ENCODE measurements around the gene TNIK.
"Not testable (repeated sequence)": the region's sequence is repeated elsewhere in the genome, so short reads cannot be mapped to it uniquely, and the experiment has no call there.

Gene TNIK

DNA sequence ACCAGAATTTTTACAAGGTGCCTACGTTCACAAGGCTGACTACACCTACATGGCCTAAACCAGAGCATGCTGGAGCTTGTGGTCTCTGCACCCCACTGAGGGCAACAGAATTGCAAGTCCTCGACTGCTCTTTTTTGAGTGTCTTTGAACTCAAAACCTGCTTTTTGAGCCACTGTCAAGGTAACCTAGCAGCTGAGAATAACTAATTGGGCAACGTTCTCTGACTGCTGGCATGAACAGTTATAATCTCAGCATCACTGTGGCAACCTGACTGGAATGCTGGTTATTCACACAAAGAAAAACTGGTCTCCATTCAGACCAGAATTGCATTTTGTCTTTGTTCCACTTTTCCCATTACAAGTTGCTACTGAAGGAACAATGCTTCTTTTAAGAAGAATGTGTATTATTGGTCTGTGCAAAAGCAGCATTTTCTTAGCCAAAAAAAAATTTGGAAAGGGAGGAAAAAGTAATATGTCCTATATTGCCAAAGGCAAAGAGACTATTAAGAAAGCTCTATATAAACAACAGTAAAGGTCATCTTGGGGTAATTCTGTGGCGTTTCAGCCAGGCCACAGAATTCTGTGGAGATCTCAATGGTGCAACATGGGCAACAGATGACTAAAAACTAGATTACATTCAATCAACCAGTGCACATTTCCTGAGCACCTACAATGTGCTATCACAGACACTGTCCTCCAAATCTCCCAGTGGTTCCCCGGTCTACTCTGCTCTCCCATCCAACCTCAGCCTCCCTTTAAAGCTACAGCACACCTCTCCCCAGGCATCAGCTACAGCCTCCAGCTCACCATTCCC lies 76.8 kb downstream of the TNIK start:
- Histone ChIP-seq H3K27ac (ENCODE audit: low read depth, low read length, poor library complexity, severe bottlenecking) (no peak overlapping the region), H4K20me1 (ENCODE audit: insufficient read depth, low read length) (no peaks in the 10 kb centered on the region), H3K4me1 (ENCODE audit: insufficient read depth, low read length, severe bottlenecking) (no peaks in the 10 kb centered on the region), H2AFZ (ENCODE audit: low read length) (no peak overlapping the region), H3K4me3 (ENCODE audit: low read depth, low read length, poor library complexity, severe bottlenecking) (no peak overlapping the region), H3K9ac (ENCODE audit: low read length) (no peak overlapping the region), H3K27me3 (ENCODE audit: insufficient read depth, low read length) (no peaks in the 10 kb centered on the region), H3K79me2 (ENCODE audit: insufficient read depth, low read length) (no peaks in the 10 kb centered on the region), H3K9me2 (ENCODE audit: low read depth, low read length) (no peaks in the 10 kb centered on the region), H3F3A (ENCODE audit: insufficient read depth, low read length) (no peaks in the 10 kb centered on the region), H3K9me3 (ENCODE audit: low read length) (no peaks in the 10 kb centered on the region), H3K36me3 (ENCODE audit: insufficient read depth, low read length) (no peaks in the 10 kb centered on the region), H3K4me2 (ENCODE audit: low read length) (no peak overlapping the region)
- TF ChIP-seq, protein P1, sequence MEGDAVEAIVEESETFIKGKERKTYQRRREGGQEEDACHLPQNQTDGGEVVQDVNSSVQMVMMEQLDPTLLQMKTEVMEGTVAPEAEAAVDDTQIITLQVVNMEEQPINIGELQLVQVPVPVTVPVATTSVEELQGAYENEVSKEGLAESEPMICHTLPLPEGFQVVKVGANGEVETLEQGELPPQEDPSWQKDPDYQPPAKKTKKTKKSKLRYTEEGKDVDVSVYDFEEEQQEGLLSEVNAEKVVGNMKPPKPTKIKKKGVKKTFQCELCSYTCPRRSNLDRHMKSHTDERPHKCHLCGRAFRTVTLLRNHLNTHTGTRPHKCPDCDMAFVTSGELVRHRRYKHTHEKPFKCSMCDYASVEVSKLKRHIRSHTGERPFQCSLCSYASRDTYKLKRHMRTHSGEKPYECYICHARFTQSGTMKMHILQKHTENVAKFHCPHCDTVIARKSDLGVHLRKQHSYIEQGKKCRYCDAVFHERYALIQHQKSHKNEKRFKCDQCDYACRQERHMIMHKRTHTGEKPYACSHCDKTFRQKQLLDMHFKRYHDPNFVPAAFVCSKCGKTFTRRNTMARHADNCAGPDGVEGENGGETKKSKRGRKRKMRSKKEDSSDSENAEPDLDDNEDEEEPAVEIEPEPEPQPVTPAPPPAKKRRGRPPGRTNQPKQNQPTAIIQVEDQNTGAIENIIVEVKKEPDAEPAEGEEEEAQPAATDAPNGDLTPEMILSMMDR (IDR thresholded peaks at IDR 0.05; ENCODE audit: low read length): no peak
- no peak for TF ChIP-seq EZH2 (IDR thresholded peaks at IDR 0.05; ENCODE audit: borderline replicate concordance, low read length)

DNA sequence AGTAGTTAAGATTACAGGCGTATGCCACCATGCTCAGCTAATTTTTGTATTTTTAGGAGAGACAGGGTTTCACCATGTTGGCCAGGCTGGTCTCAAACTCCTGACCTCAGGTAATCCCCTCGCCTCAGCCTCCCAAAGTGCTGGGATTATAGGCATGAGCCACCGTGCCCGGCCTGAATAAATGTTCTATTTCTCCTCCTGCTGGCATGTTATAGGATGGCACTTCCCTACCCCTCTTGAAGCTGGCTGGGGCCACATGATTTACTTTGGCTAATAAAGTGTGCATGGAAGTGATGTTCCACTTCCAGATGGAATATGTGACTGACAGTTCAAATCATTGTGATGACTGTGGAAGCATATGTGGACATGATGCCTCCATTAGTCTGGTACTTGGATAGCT lies 77.9 kb downstream of the TNIK start:
- not testable (repeated sequence) for H2AFZ ChIP-seq (ENCODE audit: low read length); H3F3A ChIP-seq (ENCODE audit: insufficient read depth, low read length); H3K79me2 ChIP-seq (ENCODE audit: insufficient read depth, low read length); H3K27ac ChIP-seq (ENCODE audit: low read depth, low read length, poor library complexity, severe bottlenecking); H3K9me3 ChIP-seq (ENCODE audit: low read length); H3K27me3 ChIP-seq (ENCODE audit: insufficient read depth, low read length); H3K9me2 ChIP-seq (ENCODE audit: low read depth, low read length); H3K36me3 ChIP-seq (ENCODE audit: insufficient read depth, low read length); H3K9ac ChIP-seq (ENCODE audit: low read length); H4K20me1 ChIP-seq (ENCODE audit: insufficient read depth, low read length); H3K4me3 ChIP-seq (ENCODE audit: low read depth, low read length, poor library complexity, severe bottlenecking); H3K4me1 ChIP-seq (ENCODE audit: insufficient read depth, low read length, severe bottlenecking); H3K4me2 ChIP-seq (ENCODE audit: low read length)

DNA sequence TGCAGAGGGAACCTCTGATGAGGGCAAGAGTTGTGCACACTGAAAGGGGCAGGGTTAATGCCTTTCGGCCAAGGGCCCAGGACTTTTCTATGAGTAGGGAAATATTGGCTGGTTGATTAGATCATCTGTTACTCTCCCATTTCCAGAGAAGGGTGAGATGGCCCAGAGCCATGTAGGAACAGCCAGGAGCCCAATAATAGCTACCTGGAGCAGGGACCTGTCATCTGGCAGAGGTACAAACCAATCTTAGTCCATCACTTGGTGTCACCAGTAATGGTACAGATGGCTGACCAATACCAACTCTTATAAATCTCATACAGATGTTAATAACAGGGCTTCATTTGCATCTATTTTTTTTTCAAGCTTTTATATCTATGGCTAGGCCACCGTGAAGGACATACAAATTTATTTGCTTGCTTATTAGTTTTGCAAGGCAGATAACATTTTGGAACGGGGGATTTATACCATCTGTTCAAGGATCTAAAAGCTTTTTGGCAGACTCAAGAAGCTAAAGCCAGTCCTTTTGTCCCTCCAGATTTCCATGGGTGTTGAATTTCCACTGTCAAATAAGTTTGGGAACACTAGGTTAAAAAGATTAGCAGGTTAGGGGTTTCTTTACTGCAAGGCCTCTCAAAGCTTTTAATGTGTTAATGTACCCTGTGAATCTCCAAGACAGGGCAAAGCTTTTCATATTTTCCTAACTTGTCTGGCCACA lies 79.3 kb downstream of the TNIK start:
- Histone ChIP-seq H3K4me1 (ENCODE audit: insufficient read depth, low read length, severe bottlenecking) (no peaks in the 10 kb centered on the region), H3K27ac (ENCODE audit: low read depth, low read length, poor library complexity, severe bottlenecking) (no peak overlapping the region), H3K27me3 (ENCODE audit: insufficient read depth, low read length) (no peaks in the 10 kb centered on the region; the same call in 1 of the 2 replicates), H3K4me2 (ENCODE audit: low read length) (no peak overlapping the region), H4K20me1 (ENCODE audit: insufficient read depth, low read length) (no peaks in the 10 kb centered on the region), H3K9me3 (ENCODE audit: low read length) (no peaks in the 10 kb centered on the region), H2AFZ (ENCODE audit: low read length) (no peak overlapping the region), H3K79me2 (ENCODE audit: insufficient read depth, low read length) (no peaks in the 10 kb centered on the region), H3K36me3 (ENCODE audit: insufficient read depth, low read length) (no peaks in the 10 kb centered on the region), H3F3A (ENCODE audit: insufficient read depth, low read length) (no peaks in the 10 kb centered on the region), H3K9me2 (ENCODE audit: low read depth, low read length) (no peaks in the 10 kb centered on the region), H3K9ac (ENCODE audit: low read length) (no peak overlapping the region), H3K4me3 (ENCODE audit: low read depth, low read length, poor library complexity, severe bottlenecking) (no peak overlapping the region)
- TF ChIP-seq, protein P1 (IDR thresholded peaks at IDR 0.05; ENCODE audit: low read length): no peak
- no peak for TF ChIP-seq EZH2 (IDR thresholded peaks at IDR 0.05; ENCODE audit: borderline replicate concordance, low read length)

Data from OCI-LY1 (cell line).